Gastroesophageal sphincter (tissue), 4 donors: ENCODE measurements around the gene CLEC4E. TPM values are rescaled to one million over a fixed set of nuclear protein-coding genes. Genes with fewer than 3 reads are reported as not detected.
"Not testable (repeated sequence)": the region's sequence is repeated elsewhere in the genome, so short reads cannot be mapped to it uniquely, and the experiment has no call there.

Experiments
- ATAC-seq: fragments of 150-250 bp; one replicate; pipeline ENCODE4 v1.9.1; 2016; ENCODE audit warnings: mild to moderate bottlenecking, moderate library complexity
- H3K27ac ChIP-seq, 4 donors: fragments of 200-600 bp; sonication (generic) in 3 of 4; 1 replicate in 3 of 4; 2 replicates in 1 of 4; pipeline ENCODE4 v1.5.1; 2016 to 2019
- H3K27me3 ChIP-seq: fragments of 200-600 bp; sonication (generic); one replicate; pipeline ENCODE4 v1.5.1; 2019
- H3K36me3 ChIP-seq, 2 donors: fragments of 200-600 bp; sonication (generic); one replicate each; pipeline ENCODE4 v1.5.1; 2019; ENCODE audit warnings: control low read depth in 1 of 2
- H3K4me1 ChIP-seq, 3 donors: fragments of 200-600 bp; sonication (generic); 1 replicate in 2 of 3; 2 replicates in 1 of 3; pipeline ENCODE4 v1.5.1; 2016 to 2019; ENCODE audit warnings: control low read depth in 2 of 3
- H3K4me3 ChIP-seq, 2 donors: fragments of 200-600 bp; sonication (generic); one replicate each; pipeline ENCODE4 v1.5.1; 2019; ENCODE audit warnings: mild to moderate bottlenecking in 1 of 2, moderate library complexity in 1 of 2
- H3K9me3 ChIP-seq, 3 donors: fragments of 200-600 bp; sonication (generic); one replicate each; pipeline ENCODE4 v1.5.1; 2017 to 2019; ENCODE audit warnings: control low read depth in 2 of 3
- CTCF ChIP-seq, 4 experiments: fragments of 200-600 bp in 2 of 4; fragments of 450-650 bp in 2 of 4; sonication (generic) in 1 of 4; IDR thresholded peaks; one replicate each; pipeline ENCODE4 v1.5.1; 2017 to 2019; ENCODE audit warnings: antibody characterized with exemption in 4 of 4, mild to moderate bottlenecking in 2 of 4, moderate library complexity in 2 of 4
- EP300 ChIP-seq: sonication (generic); formaldehyde crosslinking; IDR thresholded peaks from one replicate; pipeline ENCODE4 v1.6.1; 2017; ENCODE audit warnings: antibody characterized with exemption, mild to moderate bottlenecking
- POLR2A ChIP-seq, 2 donors: fragments of 450-650 bp; IDR thresholded peaks; one replicate each; pipeline ENCODE4 v1.6.1; 2017; ENCODE audit warnings: antibody characterized with exemption in 2 of 2, mild to moderate bottlenecking in 2 of 2, moderate library complexity in 1 of 2
- POLR2AphosphoS5 ChIP-seq: sonication (generic); formaldehyde crosslinking; IDR thresholded peaks from one replicate; pipeline ENCODE4 v1.6.1; 2017; ENCODE audit warnings: antibody characterized with exemption
- WGBS, 2 donors: methylation state at CpG; one replicate each; pipeline ENCODE4 v1.1.5; 2018; ENCODE audit warnings: low coverage in 1 of 2; 5-methylcytosine and 5-hydroxymethylcytosine counted together
- total RNA-seq, 4 donors: library from RNA; depleted of rRNA; stranded (reverse); fragments of >200 nt; gene quantifications; one replicate each; pipeline ENCODE4 v1.1.0, GENCODE V29; 2016

The CLEC4E gene
- total RNA-seq, 4 donors from 2014 or later, result 0.12 to 6.5 (median 1.5) TPM

GRCh38 chr12:8541562-8541961, 857 bp upstream of the CLEC4E start:
- Histone ChIP-seq H3K4me3 (no peak overlapping the region), H3K4me1 (no peaks in the 10 kb centered on the region), H3K27ac (no peak overlapping the region), H3K9me3 (no peaks in the 10 kb centered on the region), H3K27me3 (peaks cover 14% of the 10 kb centered on the region), H3K36me3 (no peaks in the 10 kb centered on the region)
- WGBS, 2 donors, result 80% methylated on average over 10 of the region's 10 CpGs; no CpG with 5 or more reads in 1 of the 2 donors
- ATAC-seq, result no peak
- TF ChIP-seq POLR2AphosphoS5 (no peak), POLR2A (IDR thresholded peaks at IDR 0.05) (no peak), CTCF (IDR thresholded peaks at IDR 0.05) (no peak), EP300 (no peak)

GRCh38 chr12:8537820-8538219, 2.9 kb downstream of the CLEC4E start:
- 83 to 94% methylated on average over 1 to 9 of the region's 16 CpGs for WGBS, 2 donors
- not testable (repeated sequence) for H3K9me3 ChIP-seq, H3K4me1 ChIP-seq, H3K4me3 ChIP-seq, H3K36me3 ChIP-seq, H3K27me3 ChIP-seq, H3K27ac ChIP-seq, ATAC-seq

- no peak overlapping the region for H3K27ac ChIP-seq
- H3K36me3 ChIP-seq, result no peaks in the 10 kb centered on the region
- ATAC-seq, result no peak
- peaks cover 10% of the 10 kb centered on the region for H3K27me3 ChIP-seq
- no peaks in the 10 kb centered on the region for H3K4me1 ChIP-seq
- 66 to 77% methylated on average over 4 to 7 of the region's 7 CpGs for WGBS, 2 donors
- H3K9me3 ChIP-seq, result no peaks in the 10 kb centered on the region
- TF ChIP-seq POLR2AphosphoS5, result no peak
- TF ChIP-seq EP300, result no peak
- H3K4me3 ChIP-seq, result no peak overlapping the region
Observed at GRCh38 chr12:8532045-8532444, 8.7 kb downstream of the CLEC4E start.

- Histone ChIP-seq H3K4me1 (no peaks in the 10 kb centered on the region), H3K4me3 (no peak overlapping the region), H3K27me3 (peaks cover 10% of the 10 kb centered on the region), H3K27ac (no peak overlapping the region), H3K36me3 (no peaks in the 10 kb centered on the region), H3K9me3 (peaks cover 0 to 16% (median 0%) of the 10 kb centered on the region in 3 donors)
- no peak for ATAC-seq
- 74 to 76% methylated on average over 6 of the region's 30 CpGs for WGBS, 2 donors
- no peak for TF ChIP-seq POLR2AphosphoS5
- no peak for TF ChIP-seq EP300
- TF ChIP-seq POLR2A (IDR thresholded peaks at IDR 0.05), result no peak
- no peak for TF ChIP-seq CTCF (IDR thresholded peaks at IDR 0.05)
Observed at GRCh38 chr12:8527250-8528130, 13.2 kb downstream of the CLEC4E start.

- Histone ChIP-seq H3K27me3 (no peaks in the 10 kb centered on the region), H3K4me1 (no peaks in the 10 kb centered on the region), H3K4me3 (no peak overlapping the region), H3K9me3 (peaks cover 0 to 15% (median 0%) of the 10 kb centered on the region in 3 donors), H3K36me3 (no peaks in the 10 kb centered on the region), H3K27ac (no peak overlapping the region)
- 58 to 63% methylated on average over 2 to 4 of the region's 4 CpGs for WGBS, 2 donors
- ATAC-seq, result no peak
- TF ChIP-seq CTCF (IDR thresholded peaks at IDR 0.05), result no peak
- no peak for TF ChIP-seq EP300
- no peak for TF ChIP-seq POLR2A (IDR thresholded peaks at IDR 0.05)
- TF ChIP-seq POLR2AphosphoS5, result no peak
Observed at GRCh38 chr12:8519171-8519570, 21.5 kb downstream of the CLEC4E start.

- TF ChIP-seq EP300, result no peak
- no peak for TF ChIP-seq CTCF (IDR thresholded peaks at IDR 0.05)
- no peak for TF ChIP-seq POLR2A (IDR thresholded peaks at IDR 0.05)
- no peak for TF ChIP-seq POLR2AphosphoS5
Observed at GRCh38 chr12:8517971-8518370, 22.7 kb downstream of the CLEC4E start.

More at GRCh38 chr12:8517971-8518370, 22.7 kb downstream of the CLEC4E start:
- WGBS, 2 donors, result 68 to 80% methylated on average over 1 to 2 of the region's 2 CpGs
- Histone ChIP-seq H3K9me3 (peaks cover 0 to 4% (median 0%) of the 10 kb centered on the region in 3 donors), H3K4me1 (no peaks in the 10 kb centered on the region), H3K27me3 (no peaks in the 10 kb centered on the region), H3K4me3 (no peak overlapping the region), H3K27ac (no peak overlapping the region), H3K36me3 (no peaks in the 10 kb centered on the region)
- no peak for ATAC-seq
